Endothelial cell of umbilical vein (primary cell): ENCODE results near the gene CD84. TPM values are rescaled to one million over a fixed set of nuclear protein-coding genes. Genes with fewer than 3 reads are reported as not detected.

Experiments
- BruUV-seq: library from RNA; stranded (reverse); fragments of 400-500 nt; replicated peaks from 2 replicates; lab custom pipeline; 2021; lab: Mats Ljungman, UMichigan
- CTCF ChIA-PET: fragments of 300-600, 350-600 bp; sonication (Branson Sonifier 250); formaldehyde crosslinking; loops from one replicate; lab custom pipeline; 2021; ENCODE audit warnings: antibody characterized with exemption, inconsistent platforms; lab: Charles Lee
- POLR2A ChIA-PET: fragments of 300-600, 350-600 bp; sonication (Branson Sonifier 250); formaldehyde crosslinking; loops from one replicate; lab custom pipeline; 2021; ENCODE audit warnings: antibody characterized with exemption, inconsistent platforms; lab: Charles Lee
- DNase-seq: peaks from one replicate; pipeline ENCODE4 v3.0.0-alpha.2; 2011; ENCODE audit warnings: low read depth, low spot score
- FAIRE-seq: peaks from 2 replicates; lab custom pipeline; 2011; peaks lifted over from hg19 to GRCh38; lab: Jason Lieb, UNC
- H2AFZ ChIP-seq: 2 replicates; pipeline ENCODE4 v1.6.0; 2012; ENCODE audit warnings: low read depth, low read length, control low read depth, inconsistent platforms
- H3K27ac ChIP-seq: 2 replicates; pipeline ENCODE4 v1.5.1; 2011; ENCODE audit warnings: low read depth, mild to moderate bottlenecking, control low read depth, low read length, moderate library complexity; ENCODE audit not compliant: insufficient read depth
- H3K27me3 ChIP-seq, 2 experiments: 2 replicates each; pipeline versions ENCODE4 v1.6.0 to v1.6.1; 2011; ENCODE audit warnings: low read length in 2 of 2, mixed read lengths in 1 of 2; ENCODE audit not compliant: control insufficient read depth in 2 of 2, insufficient read depth in 2 of 2
- H3K36me3 ChIP-seq, 2 experiments: 2 replicates in 1 of 2; 3 replicates in 1 of 2; pipeline ENCODE4 v1.5.1; 2011; ENCODE audit warnings: low read length in 2 of 2, mild to moderate bottlenecking in 1 of 2, moderate library complexity in 1 of 2; ENCODE audit not compliant: control insufficient read depth in 2 of 2, insufficient read depth in 2 of 2; ENCODE audit errors: extremely low read depth in 1 of 2
- H3K4me1 ChIP-seq: 3 replicates; pipeline ENCODE4 v1.5.1; 2011; ENCODE audit warnings: mild to moderate bottlenecking, low read length; ENCODE audit not compliant: control insufficient read depth, insufficient read depth; ENCODE audit errors: extremely low read depth
- H3K4me2 ChIP-seq: 2 replicates; pipeline ENCODE4 v1.6.1; 2011; ENCODE audit warnings: low read length, control low read depth, mixed read lengths; ENCODE audit not compliant: insufficient read depth
- H3K4me3 ChIP-seq, 3 experiments: fragments of 200-600 bp in 1 of 3; sonication (generic), shearing (Covaris generic) in 1 of 3; replicated peaks in 1 of 3; 2 replicates each; pipeline ENCODE4 v1.5.1; 2011 to 2016; ENCODE audit warnings: control low read depth in 3 of 3, low read length in 3 of 3, mild to moderate bottlenecking in 2 of 3, inconsistent platforms in 1 of 3, low read depth in 1 of 3, moderate library complexity in 1 of 3; ENCODE audit not compliant: insufficient read depth in 1 of 3
- H3K79me2 ChIP-seq: 2 replicates; pipeline ENCODE4 v1.6.0; 2012; ENCODE audit warnings: low read length, inconsistent platforms; ENCODE audit not compliant: control insufficient read depth, insufficient read depth
- H3K9ac ChIP-seq: replicated peaks from 2 replicates; pipeline ENCODE3; 2011; ENCODE audit warnings: low read length, control low read depth; ENCODE audit not compliant: insufficient read depth; ENCODE audit errors: extremely low read depth
- H3K9me1 ChIP-seq: replicated peaks from 3 replicates; pipeline ENCODE4 v1.6.0; 2011; ENCODE audit warnings: mild to moderate bottlenecking, low read length; ENCODE audit not compliant: control insufficient read depth, insufficient read depth; ENCODE audit errors: extremely low read depth
- H3K9me3 ChIP-seq: replicated peaks from 2 replicates; pipeline ENCODE4 v1.5.1; 2012; ENCODE audit warnings: low read length, inconsistent platforms; ENCODE audit not compliant: control insufficient read depth, insufficient read depth
- H4K20me1 ChIP-seq: replicated peaks from 2 replicates; pipeline ENCODE3; 2011; ENCODE audit warnings: mild to moderate bottlenecking, low read length; ENCODE audit not compliant: control insufficient read depth, insufficient read depth; ENCODE audit errors: extremely low read depth
- CTCF ChIP-seq, 2 donors: IDR thresholded peaks; 1 replicate in 1 of 2; 2 replicates in 1 of 2; pipeline ENCODE4 v1.5.1; 2011; ENCODE audit warnings: low read length in 2 of 2, mild to moderate bottlenecking in 2 of 2, moderate library complexity in 2 of 2, control low read depth in 1 of 2, inconsistent platforms in 1 of 2, low read depth in 1 of 2; ENCODE audit not compliant: insufficient read depth in 1 of 2; ENCODE audit errors: extremely low read depth in 1 of 2
- EZH2 ChIP-seq: IDR thresholded peaks from 2 replicates; pipeline ENCODE4 v1.6.1; 2012; ENCODE audit warnings: borderline replicate concordance, low read depth, mild to moderate bottlenecking, moderate library complexity, low read length, inconsistent platforms; ENCODE audit not compliant: severe bottlenecking
- FOS ChIP-seq: IDR thresholded peaks from 2 replicates; pipeline ENCODE4 v1.6.1; 2011; ENCODE audit warnings: mild to moderate bottlenecking, low read length, moderate library complexity, borderline replicate concordance; ENCODE audit not compliant: insufficient read depth
- GATA2 ChIP-seq: IDR thresholded peaks from 2 replicates; pipeline ENCODE4 v1.7.0; 2011; ENCODE audit warnings: low read depth, mild to moderate bottlenecking, moderate library complexity, mixed read lengths, low read length; ENCODE audit not compliant: insufficient read length, insufficient read depth
- JUN ChIP-seq: IDR thresholded peaks from 2 replicates; pipeline ENCODE4 v1.6.1; 2011; ENCODE audit warnings: borderline replicate concordance, low read depth; ENCODE audit not compliant: insufficient read length, insufficient read depth
- MAX ChIP-seq: IDR thresholded peaks from 2 replicates; pipeline ENCODE4 v1.6.1; 2011; ENCODE audit not compliant: insufficient read depth, insufficient read length
- MYC ChIP-seq: IDR thresholded peaks from one replicate; pipeline ENCODE4 v1.6.1; 2011; ENCODE audit warnings: mild to moderate bottlenecking, low read depth, low read length
- POLR2A ChIP-seq: IDR thresholded peaks from 2 replicates; pipeline ENCODE4 v1.6.1; 2012; ENCODE audit warnings: low read depth, mild to moderate bottlenecking, control low read depth, low read length
- POLR2AphosphoS5 ChIP-seq: IDR thresholded peaks from 2 replicates; pipeline ENCODE4 v1.6.1; 2012; ENCODE audit warnings: low read depth, mild to moderate bottlenecking, control low read depth, low read length, moderate library complexity; ENCODE audit not compliant: insufficient read depth
- dilution Hi-C: fragments of 300-500 bp; cut with MboI; formaldehyde crosslinking; loops from one replicate; pipeline ENCODE4 v1.15.0; 2019; ENCODE audit warnings: low sequenced_read_pairs; ENCODE audit not compliant: extremely low pct_ligation_motif_present
- intact Hi-C: fragments of 100-400 bp; cut with micrococcal nuclease; formaldehyde crosslinking; loops from one replicate; pipeline ENCODE4 v1.10.0; 2022
- polyA plus RNA-seq, 4 experiments: library from polyadenylated mRNA; depleted of rRNA in 3 of 4; stranded (reverse) in 3 of 4; unstranded in 1 of 4; fragments of >200 nt; gene quantifications; 2 replicates each; pipeline versions ENCODE4 v1.2.1 to v1.2.3, GENCODE V29; 2011 to 2012; ENCODE audit warnings: missing spikeins in 1 of 4
- total RNA-seq: library from RNA; stranded (reverse); gene quantifications from 2 replicates; pipeline ENCODE4 v1.2.3, GENCODE V29; 2021

Gene CD84
- total and polyA plus RNA-seq, 2 donors (not counting 3 experiments of a cell fraction or from before 2014, with no cell fraction given) = not detected

- CTCF ChIA-PET = interaction anchor here (0.7 kb wide), 1 partner anchor 9 kb away, joined by 3 read pairs; no protein-coding TSS in a partner anchor
- H3K4me1 ChIP-seq = no peaks in the 10 kb centered on the region
- H3K79me2 ChIP-seq = no peaks in the 10 kb centered on the region
- no peak for FAIRE-seq
- H3K36me3 ChIP-seq = no peaks in the 10 kb centered on the region
- no peak for DNase-seq
- no peak overlapping the region for H3K9ac ChIP-seq
- dilution Hi-C loops = no loop called here
- H2AFZ ChIP-seq = no peak overlapping the region
- H3K4me2 ChIP-seq = no peak overlapping the region
- H3K4me3 ChIP-seq = no peak overlapping the region
- no peaks in the 10 kb centered on the region for H4K20me1 ChIP-seq
- H3K27ac ChIP-seq = no peak overlapping the region
- no peaks in the 10 kb centered on the region for H3K9me1 ChIP-seq
- H3K9me3 ChIP-seq = no peaks in the 10 kb centered on the region
- intact Hi-C loops = no loop called here
- POLR2A ChIA-PET = no interaction called here
- TF ChIP-seq GATA2 (no peak), JUN (no peak), EZH2 (no peak), CTCF (IDR thresholded peaks at IDR 0.05; ENCODE audit: extremely low read depth in 1 of 2, insufficient read depth in 1 of 2, low read depth in 1 of 2, low read length in 2 of 2) (no peak), FOS (no peak), MAX (no peak), POLR2A (no peak), POLR2AphosphoS5 (no peak), MYC (no peak)
- peaks cover 0 to 3% of the 10 kb centered on the region in 2 experiments for H3K27me3 ChIP-seq
- no TSS peak for BruUV-seq
Observed at GRCh38 chr1:160575112-160575664, 4.1 kb downstream of the CD84 start.
